OCI-LY7 (cell line): ENCODE data around the gene SMTN. TPM values are rescaled to one million over a fixed set of nuclear protein-coding genes. Genes with fewer than 3 reads are reported as not detected.

ENCODE experiments used
- BruUV-seq: library from RNA; stranded (reverse); fragments of 400-500 nt; replicated peaks from 2 replicates; lab custom pipeline; 2021; lab: Mats Ljungman, UMichigan
- CTCF ChIA-PET: fragments of 300-600 bp; sonication (Branson Sonifier 250); formaldehyde crosslinking; loops from one replicate; lab custom pipeline; 2022; ENCODE audit warnings: antibody characterized with exemption; ENCODE audit not compliant: unreplicated experiment; lab: Charles Lee
- POLR2A ChIA-PET: fragments of 300-600 bp; sonication (Branson Sonifier 250); formaldehyde crosslinking; loops from one replicate; lab custom pipeline; 2022; ENCODE audit warnings: antibody characterized with exemption; lab: Charles Lee
- DNase-seq: peaks from one replicate; pipeline ENCODE4 v3.0.0-alpha.2; 2015; ENCODE audit warnings: low spot score
- H2AFZ ChIP-seq: fragments of 200-600 bp; sonication (generic), shearing (Covaris generic); 2 replicates; pipeline ENCODE4 v1.6.1; 2014; ENCODE audit warnings: mild to moderate bottlenecking, antibody characterized with exemption, low read length, moderate library complexity
- H3K27ac ChIP-seq: fragments of 200-600 bp; sonication (generic); 2 replicates; pipeline ENCODE4 v1.5.1; 2014; ENCODE audit warnings: mixed run types, low read depth, mild to moderate bottlenecking, moderate library complexity, low read length, inconsistent platforms; ENCODE audit not compliant: poor library complexity, severe bottlenecking
- H3K36me3 ChIP-seq: fragments of 200-600 bp; sonication (generic); 2 replicates; pipeline ENCODE4 v1.6.1; 2014; ENCODE audit warnings: mild to moderate bottlenecking, antibody characterized with exemption, low read length, moderate library complexity, mixed read lengths; ENCODE audit not compliant: insufficient read depth
- H3K4me1 ChIP-seq: fragments of 200-600 bp; sonication (generic); 2 replicates; pipeline ENCODE4 v1.5.1; 2014; ENCODE audit warnings: mild to moderate bottlenecking, low read length; ENCODE audit not compliant: insufficient read depth, poor library complexity, severe bottlenecking
- H3K4me2 ChIP-seq: fragments of 200-600 bp; sonication (generic); 2 replicates; pipeline ENCODE4 v1.6.1; 2014; ENCODE audit warnings: mild to moderate bottlenecking, low read length
- H3K4me3 ChIP-seq: fragments of 200-600 bp; sonication (generic); 2 replicates; pipeline ENCODE4 v1.5.1; 2014; ENCODE audit warnings: mild to moderate bottlenecking, low read depth, low read length; ENCODE audit not compliant: poor library complexity, severe bottlenecking
- H3K79me2 ChIP-seq: fragments of 200-600 bp; sonication (generic); 2 replicates; pipeline ENCODE4 v1.6.1; 2016; ENCODE audit warnings: low read depth, mild to moderate bottlenecking, low read length, moderate library complexity, mixed read lengths; ENCODE audit not compliant: insufficient read depth
- H3K9me2 ChIP-seq: fragments of 200-600 bp; sonication (generic); 2 replicates; pipeline ENCODE4 v1.6.1; 2016; ENCODE audit warnings: mild to moderate bottlenecking, low read length, mixed read lengths; ENCODE audit not compliant: insufficient read depth
- H3K9me3 ChIP-seq: fragments of 200-600 bp; sonication (generic); 2 replicates; pipeline ENCODE4 v1.6.1; 2014; ENCODE audit warnings: mild to moderate bottlenecking, mixed run types, low read length, mixed read lengths
- H4K20me1 ChIP-seq: fragments of 200-600 bp; sonication (generic); 2 replicates; pipeline ENCODE4 v1.6.1; 2014; ENCODE audit warnings: mild to moderate bottlenecking, antibody characterized with exemption, low read length, moderate library complexity, mixed read lengths; ENCODE audit not compliant: insufficient read depth
- EZH2phosphoT487 ChIP-seq: fragments of 200-600 bp; sonication (generic); IDR thresholded peaks from 2 replicates; pipeline ENCODE4 v1.6.1; 2018; ENCODE audit warnings: low read depth, borderline replicate concordance, mild to moderate bottlenecking, mixed run types, antibody characterized with exemption, low read length, moderate library complexity, mixed read lengths
- intact Hi-C: fragments of 100-400 bp; cut with micrococcal nuclease; formaldehyde crosslinking; loops from one replicate; pipeline ENCODE4 v1.10.0; 2022; ENCODE audit not compliant: unreplicated experiment
- total RNA-seq, 2 experiments: library from RNA; depleted of rRNA in 1 of 2; stranded (reverse); fragments of >200 nt in 1 of 2; shearing (Covaris generic) in 1 of 2; gene quantifications; 2 replicates each; pipeline ENCODE4 v1.2.3, GENCODE V29; 2014 to 2022
- TF ChIP-seq, protein P1 (sequence below): fragments of 200-600 bp; sonication (generic); conservative IDR thresholded peaks from 2 replicates; pipeline ENCODE4 v1.5.1; 2014; ENCODE audit warnings: mild to moderate bottlenecking, antibody characterized with exemption, low read length, moderate library complexity, mixed read lengths

Gene SMTN
- total RNA-seq, 2 experiments from 2014 or later, result 16.9 to 35.4 TPM

- intact Hi-C loops, result loop anchor here (10.0 kb wide), 1 partner anchor 452 kb away; the partner anchor contains the start of gene SLC35E4
- H2AFZ ChIP-seq, result no peak overlapping the region
- TF ChIP-seq EZH2phosphoT487, result no peak
- TF ChIP-seq, protein P1, sequence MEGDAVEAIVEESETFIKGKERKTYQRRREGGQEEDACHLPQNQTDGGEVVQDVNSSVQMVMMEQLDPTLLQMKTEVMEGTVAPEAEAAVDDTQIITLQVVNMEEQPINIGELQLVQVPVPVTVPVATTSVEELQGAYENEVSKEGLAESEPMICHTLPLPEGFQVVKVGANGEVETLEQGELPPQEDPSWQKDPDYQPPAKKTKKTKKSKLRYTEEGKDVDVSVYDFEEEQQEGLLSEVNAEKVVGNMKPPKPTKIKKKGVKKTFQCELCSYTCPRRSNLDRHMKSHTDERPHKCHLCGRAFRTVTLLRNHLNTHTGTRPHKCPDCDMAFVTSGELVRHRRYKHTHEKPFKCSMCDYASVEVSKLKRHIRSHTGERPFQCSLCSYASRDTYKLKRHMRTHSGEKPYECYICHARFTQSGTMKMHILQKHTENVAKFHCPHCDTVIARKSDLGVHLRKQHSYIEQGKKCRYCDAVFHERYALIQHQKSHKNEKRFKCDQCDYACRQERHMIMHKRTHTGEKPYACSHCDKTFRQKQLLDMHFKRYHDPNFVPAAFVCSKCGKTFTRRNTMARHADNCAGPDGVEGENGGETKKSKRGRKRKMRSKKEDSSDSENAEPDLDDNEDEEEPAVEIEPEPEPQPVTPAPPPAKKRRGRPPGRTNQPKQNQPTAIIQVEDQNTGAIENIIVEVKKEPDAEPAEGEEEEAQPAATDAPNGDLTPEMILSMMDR, result no peak
- no peaks in the 10 kb centered on the region for H4K20me1 ChIP-seq
- no peak overlapping the region for H3K4me3 ChIP-seq
- H3K27ac ChIP-seq, result no peak overlapping the region
- no peak for DNase-seq
- no peak overlapping the region for H3K4me2 ChIP-seq
- H3K4me1 ChIP-seq, result peaks cover 43% of the 10 kb centered on the region
- POLR2A ChIA-PET, result interaction anchor here (0.6 kb wide), 1 partner anchor 210 kb away, joined by 3 read pairs; no protein-coding TSS in a partner anchor
- no peaks in the 10 kb centered on the region for H3K9me2 ChIP-seq
- H3K36me3 ChIP-seq, result no peaks in the 10 kb centered on the region
- H3K9me3 ChIP-seq, result no peaks in the 10 kb centered on the region
- no TSS peak for BruUV-seq
- H3K79me2 ChIP-seq, result no peaks in the 10 kb centered on the region; the same call in 1 of the 2 replicates
- CTCF ChIA-PET, result no interaction called here
Observed at GRCh38 chr22:31086703-31087330, 5.7 kb downstream of the SMTN start.

GRCh38 chr22:31087744-31088215 lies 6.7 kb downstream of the SMTN start:
- H2AFZ ChIP-seq, result no peak overlapping the region
- H3K4me3 ChIP-seq, result no peak overlapping the region
- no peak for TF ChIP-seq EZH2phosphoT487
- TF ChIP-seq, protein P1, result no peak
- no peaks in the 10 kb centered on the region for H3K9me3 ChIP-seq
- H3K4me2 ChIP-seq, result no peak overlapping the region
- no peak for DNase-seq
- no peaks in the 10 kb centered on the region for H4K20me1 ChIP-seq
- ChIA-PET CTCF (no interaction called here), POLR2A (no interaction called here)
- H3K9me2 ChIP-seq, result no peaks in the 10 kb centered on the region
- H3K27ac ChIP-seq, result no peak overlapping the region
- peaks cover 33% of the 10 kb centered on the region for H3K4me1 ChIP-seq
- H3K79me2 ChIP-seq, result no peaks in the 10 kb centered on the region; the same call in 1 of the 2 replicates
- intact Hi-C loops, result loop anchor here (2.0 to 10.0 kb wide), 3 partner anchors 143 to 453 kb away; partner anchors contain the start of gene SLC35E4
- no peaks in the 10 kb centered on the region for H3K36me3 ChIP-seq
- BruUV-seq, result no TSS peak
